ENCODE measurements around the gene KLHL30. TPM values are rescaled to one million over a fixed set of nuclear protein-coding genes. Genes with fewer than 3 reads are reported as not detected.

The KLHL30 gene
- polyA plus RNA-seq, 1 donor (not counting 4 experiments of a cell fraction or from before 2014, with no cell fraction given), result not detected

- no peaks in the 10 kb centered on the region for H3K27me3 ChIP-seq (ENCODE audit: control insufficient read depth, extremely low read depth, insufficient read depth, low read length)
- H3K4me2 ChIP-seq (ENCODE audit: control insufficient read depth, extremely low read depth, insufficient read depth, low read depth, low read length), result no peak overlapping the region
- H2AFZ ChIP-seq (ENCODE audit: control insufficient read depth, low read length), result no peak overlapping the region
- H3K4me3 ChIP-seq (ENCODE audit: control insufficient read depth in 2 of 3, extremely low read depth in 1 of 3, insufficient read depth in 2 of 3, low read depth in 1 of 3, low read length in 3 of 3), result no peak overlapping the region
- H3K79me2 ChIP-seq (ENCODE audit: control insufficient read depth, insufficient read depth, low read length), result no peaks in the 10 kb centered on the region
- DNase-seq (ENCODE audit: low read depth, low spot score) (no peak), FAIRE-seq (no peak)
- dilution Hi-C loops (cut with MboI; ENCODE audit: extremely low pct_ligation_motif_present, low sequenced_read_pairs), result no loop called here
- no peaks in the 10 kb centered on the region for H3K9me1 ChIP-seq (ENCODE audit: control insufficient read depth, extremely low read depth, insufficient read depth, low read length)
- no peak overlapping the region for H3K9ac ChIP-seq (ENCODE audit: control insufficient read depth, extremely low read depth, insufficient read depth, low read length)
- TF ChIP-seq EZH2 (IDR thresholded peaks at IDR 0.05; ENCODE audit: low read length) (no peak), CTCF (optimal IDR thresholded peaks at IDR 0.05 in 1 of 3, IDR thresholded peaks at IDR 0.05 in 1 of 3, conservative IDR thresholded peaks at IDR 0.05 in 1 of 3; ENCODE audit: extremely low read depth in 1 of 3, insufficient read depth in 2 of 3, low read length in 3 of 3) (no peak)
- no peaks in the 10 kb centered on the region for H3K36me3 ChIP-seq (ENCODE audit: control insufficient read depth in 2 of 2, extremely low read depth in 1 of 2, insufficient read depth in 2 of 2, low read length in 2 of 2)
- H3K4me1 ChIP-seq (ENCODE audit: control insufficient read depth, extremely low read depth, insufficient read depth, low read length), result peaks cover 20% of the 10 kb centered on the region
- H3K9me3 ChIP-seq (ENCODE audit: control insufficient read depth, low read depth, low read length), result no peaks in the 10 kb centered on the region
- no peaks in the 10 kb centered on the region for H4K20me1 ChIP-seq (ENCODE audit: control insufficient read depth, extremely low read depth, insufficient read depth, low read length)
- H3K27ac ChIP-seq (ENCODE audit: control insufficient read depth, insufficient read depth, low read length), result no peak overlapping the region
Measured at GRCh38 chr2:238146884-238147544, 8.5 kb downstream of the KLHL30 start.

GRCh38 chr2:238148981-238149380 lies 10.5 kb downstream of the KLHL30 start:
- DNase-seq (ENCODE audit: low read depth, low spot score) (no peak), FAIRE-seq (no peak)
- H3K9me1 ChIP-seq (ENCODE audit: control insufficient read depth, extremely low read depth, insufficient read depth, low read length), result no peaks in the 10 kb centered on the region
- peaks cover under 1% of the 10 kb centered on the region for H3K4me1 ChIP-seq (ENCODE audit: control insufficient read depth, extremely low read depth, insufficient read depth, low read length)
- H3K27me3 ChIP-seq (ENCODE audit: control insufficient read depth, extremely low read depth, insufficient read depth, low read length), result no peaks in the 10 kb centered on the region
- H2AFZ ChIP-seq (ENCODE audit: control insufficient read depth, low read length), result no peak overlapping the region
- H3K9ac ChIP-seq (ENCODE audit: control insufficient read depth, extremely low read depth, insufficient read depth, low read length), result no peak overlapping the region
- TF ChIP-seq CTCF (optimal IDR thresholded peaks at IDR 0.05 in 1 of 3, IDR thresholded peaks at IDR 0.05 in 1 of 3, conservative IDR thresholded peaks at IDR 0.05 in 1 of 3; ENCODE audit: extremely low read depth in 1 of 3, insufficient read depth in 2 of 3, low read length in 3 of 3) (no peak), EZH2 (IDR thresholded peaks at IDR 0.05; ENCODE audit: low read length) (no peak)
- no peaks in the 10 kb centered on the region for H3K9me3 ChIP-seq (ENCODE audit: control insufficient read depth, low read depth, low read length)
- no peaks in the 10 kb centered on the region for H4K20me1 ChIP-seq (ENCODE audit: control insufficient read depth, extremely low read depth, insufficient read depth, low read length)
- H3K4me2 ChIP-seq (ENCODE audit: control insufficient read depth, extremely low read depth, insufficient read depth, low read depth, low read length), result no peak overlapping the region
- no peak overlapping the region for H3K27ac ChIP-seq (ENCODE audit: control insufficient read depth, insufficient read depth, low read length)
- dilution Hi-C loops (cut with MboI; ENCODE audit: extremely low pct_ligation_motif_present, low sequenced_read_pairs), result no loop called here
- no peaks in the 10 kb centered on the region for H3K79me2 ChIP-seq (ENCODE audit: control insufficient read depth, insufficient read depth, low read length)
- H3K36me3 ChIP-seq (ENCODE audit: control insufficient read depth in 2 of 2, extremely low read depth in 1 of 2, insufficient read depth in 2 of 2, low read length in 2 of 2), result no peaks in the 10 kb centered on the region
- no peak overlapping the region for H3K4me3 ChIP-seq (ENCODE audit: control insufficient read depth in 2 of 3, extremely low read depth in 1 of 3, insufficient read depth in 2 of 3, low read depth in 1 of 3, low read length in 3 of 3)
